Measurements from ENCODE around the gene GARS1.
"Not testable (repeated sequence)": the region's sequence is repeated elsewhere in the genome, so short reads cannot be mapped to it uniquely, and the experiment has no call there.

Gene GARS1

DNA sequence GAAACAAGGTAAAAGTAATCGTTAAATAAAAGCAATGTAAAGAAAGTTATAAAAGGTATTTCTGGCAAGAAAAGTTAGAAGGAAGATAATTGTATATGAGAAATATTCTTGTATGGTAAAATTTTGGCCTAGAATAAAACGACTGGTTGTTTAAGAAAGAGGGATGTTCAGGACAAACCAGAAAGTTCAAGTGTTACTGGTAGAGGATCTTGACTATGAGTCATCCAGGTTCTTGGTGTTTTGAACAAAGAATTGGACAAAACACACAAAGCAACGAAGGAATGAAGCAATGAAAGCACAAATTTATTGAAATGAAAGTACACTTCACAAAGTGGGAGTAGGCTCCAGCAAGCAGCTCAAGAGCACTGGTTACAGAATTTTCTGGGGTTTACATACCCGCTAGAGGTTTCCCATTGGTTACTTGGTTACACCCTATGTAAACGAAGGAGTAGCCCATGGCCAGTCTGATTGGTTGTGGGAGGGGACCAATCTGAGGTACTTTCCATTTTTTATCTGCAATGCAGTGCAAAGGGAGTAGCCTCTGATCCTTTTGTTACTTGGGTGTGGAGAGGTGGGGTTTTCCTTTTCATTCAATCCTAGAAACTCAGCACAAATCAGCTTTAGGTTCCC, 22.4 kb upstream of the GARS1 start:
- no peak for DNase-seq (ENCODE audit: low read depth in 1 of 2, low spot score in 1 of 2)

DNA sequence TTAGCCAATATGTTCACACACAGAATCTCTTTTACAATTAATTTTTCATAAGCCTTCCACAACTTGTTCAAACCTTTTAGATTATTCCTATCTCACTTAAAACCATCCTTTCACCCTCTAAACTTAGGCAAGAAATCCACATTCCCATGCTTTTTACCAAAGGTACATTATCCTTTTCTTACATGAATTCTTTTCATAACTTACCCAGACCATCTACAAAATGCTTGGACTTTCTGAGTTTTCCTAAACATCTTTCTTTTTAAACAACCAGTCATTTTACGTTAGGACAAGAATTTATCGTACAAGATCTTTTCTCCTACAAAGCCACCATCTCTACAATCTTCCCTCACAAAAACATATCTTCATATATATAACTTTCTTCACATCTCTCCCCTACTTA, 18.8 kb upstream of the GARS1 start:
- no peak for DNase-seq (ENCODE audit: low read depth in 1 of 2, low spot score in 1 of 2)

GRCh38 chr7:30583181-30583580, 11.5 kb upstream of the GARS1 start:
- DNase-seq (ENCODE audit: low read depth in 1 of 2, low spot score in 1 of 2): no peak

DNA sequence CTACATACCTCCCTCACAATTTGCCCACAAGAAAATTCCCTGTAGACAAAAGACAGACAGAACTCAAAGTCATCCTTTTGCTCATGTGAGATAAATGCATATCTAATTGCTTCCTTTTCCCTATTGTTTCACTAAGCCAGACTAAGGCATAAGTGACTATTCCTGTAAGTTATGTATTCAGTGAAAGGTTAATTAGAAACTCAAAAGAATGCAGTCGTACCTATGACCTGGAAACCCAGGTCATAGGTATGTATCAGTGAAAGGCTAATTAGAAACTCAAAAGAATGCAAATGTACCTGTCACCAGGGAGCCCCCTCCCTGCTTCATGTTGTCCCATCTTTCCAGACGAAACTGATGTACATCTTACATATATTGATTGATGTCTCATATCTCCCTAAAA, 10.3 kb upstream of the GARS1 start:
- DNase-seq (ENCODE audit: low read depth in 1 of 2, low spot score in 1 of 2): no peak

DNA sequence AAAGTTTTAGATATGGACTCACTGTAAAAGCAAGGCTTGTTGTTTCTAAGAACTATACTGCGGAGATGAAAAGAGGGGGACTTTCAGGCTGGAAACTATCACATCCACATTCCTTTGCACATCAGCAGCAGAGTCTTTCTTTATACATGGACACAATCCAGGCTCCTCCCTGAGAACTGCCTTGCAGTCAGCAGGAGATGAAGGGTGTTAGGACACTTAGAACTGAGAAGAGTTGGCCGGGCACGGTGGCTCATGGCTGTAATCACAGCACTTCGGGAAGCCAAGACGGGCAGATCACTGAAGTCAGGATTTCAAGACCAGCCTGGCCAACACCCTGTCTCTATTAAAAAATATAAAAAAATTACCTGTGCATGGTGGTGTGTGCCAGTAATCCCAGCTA, 9.7 kb upstream of the GARS1 start:
- DNase-seq (ENCODE audit: low read depth in 1 of 2, low spot score in 1 of 2): no peak

DNA sequence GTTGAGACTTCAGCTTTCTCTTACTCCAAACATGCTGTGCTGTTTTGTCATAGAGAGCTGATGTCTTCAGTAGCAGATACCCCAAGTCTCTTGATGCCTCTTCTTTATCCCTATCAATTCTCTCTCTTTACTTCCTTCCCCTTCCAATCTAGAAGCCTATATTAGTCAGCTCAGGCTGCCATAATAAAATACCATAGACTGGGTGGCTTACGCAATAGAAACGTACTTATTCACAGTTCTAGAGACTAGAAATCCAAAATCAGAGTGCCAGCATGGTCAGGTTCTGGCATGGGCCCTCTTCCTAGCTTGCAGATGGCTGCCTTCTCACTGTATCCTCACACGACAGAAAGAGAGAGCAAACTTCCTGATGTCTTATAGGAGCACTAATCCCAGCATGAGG, 9.0 kb upstream of the GARS1 start:
- no peak for DNase-seq (ENCODE audit: low read depth in 1 of 2, low spot score in 1 of 2)

GRCh38 chr7:30587547-30587946, 7.1 kb upstream of the GARS1 start:
- not testable (repeated sequence) for DNase-seq (ENCODE audit: low read depth in 1 of 2, low spot score in 1 of 2)

DNA sequence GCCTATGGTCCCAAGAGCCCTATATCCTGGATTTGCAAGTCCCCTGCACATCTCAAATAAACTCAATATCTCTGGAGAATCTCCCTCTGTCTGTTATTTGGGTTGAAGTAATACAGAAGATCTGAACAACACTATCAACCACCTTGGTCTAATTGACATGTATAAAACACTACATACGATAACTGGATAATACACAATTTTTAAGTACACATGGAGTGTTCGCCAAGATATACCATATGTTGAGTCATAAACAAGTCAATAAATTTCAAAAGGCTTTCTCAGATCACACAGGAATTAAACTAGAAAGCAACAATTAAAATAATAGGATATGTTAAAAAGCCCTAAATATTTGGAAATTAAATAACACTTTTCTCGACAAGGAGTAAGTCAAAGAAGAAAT, 5.6 kb upstream of the GARS1 start:
- no peak for DNase-seq (ENCODE audit: low read depth in 1 of 2, low spot score in 1 of 2)

DNA sequence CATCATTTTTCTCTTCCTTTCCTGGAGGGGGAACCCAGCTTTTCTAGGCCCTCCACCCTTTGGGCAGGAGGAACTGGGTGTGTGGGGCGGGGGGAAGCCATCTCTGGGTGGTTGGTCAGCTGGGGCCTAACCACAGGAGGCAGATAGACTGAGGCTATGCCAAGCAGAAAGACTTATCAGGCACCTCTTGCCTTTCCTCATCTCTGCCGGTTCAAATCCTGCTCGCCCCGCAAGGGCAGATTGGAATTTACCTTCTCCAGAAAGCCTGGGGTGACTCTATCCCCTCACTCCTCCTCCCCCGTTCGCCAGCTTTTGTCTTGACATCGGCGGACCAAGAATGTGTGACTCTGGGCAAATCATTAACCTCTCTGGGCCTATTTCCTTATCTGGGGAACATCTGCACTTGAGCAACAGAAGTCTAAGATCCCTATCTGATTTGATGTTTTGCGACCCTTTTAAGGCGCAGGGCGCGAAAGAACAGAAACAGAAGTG, 584 bp upstream of the GARS1 start:
- DNase-seq (ENCODE audit: low read depth in 1 of 2, low spot score in 1 of 2): peak; percentile 1 to 16

DNA sequence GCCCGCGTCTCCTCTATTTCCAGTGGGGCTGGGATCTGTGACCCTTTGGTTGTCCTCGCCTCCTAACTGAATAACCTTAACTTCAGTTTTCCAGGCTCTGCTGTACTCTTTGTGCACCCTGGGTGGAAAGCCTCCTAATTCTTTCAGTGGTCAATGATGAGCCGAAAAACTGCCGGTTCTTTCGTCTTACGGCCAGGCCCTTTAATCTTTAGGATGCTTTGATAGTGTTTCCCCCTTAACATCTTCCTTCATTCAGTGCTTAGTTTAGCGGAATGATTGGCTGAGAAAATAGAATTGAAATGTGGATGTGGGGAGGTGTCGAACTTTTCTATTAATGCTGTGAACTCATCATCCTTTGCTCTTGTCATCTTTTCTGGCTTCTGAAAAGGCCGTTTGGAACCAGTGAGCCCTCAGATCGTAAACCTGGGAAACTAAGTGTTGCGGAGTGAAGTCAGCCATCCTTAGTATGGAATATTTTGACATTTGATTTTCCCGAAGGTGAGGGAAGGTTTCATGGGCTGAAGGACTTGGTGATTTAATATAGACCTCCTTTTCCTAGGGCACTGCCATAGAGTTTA, 847 bp downstream of the GARS1 start:
- no peak for DNase-seq (ENCODE audit: low read depth in 1 of 2, low spot score in 1 of 2)

DNA sequence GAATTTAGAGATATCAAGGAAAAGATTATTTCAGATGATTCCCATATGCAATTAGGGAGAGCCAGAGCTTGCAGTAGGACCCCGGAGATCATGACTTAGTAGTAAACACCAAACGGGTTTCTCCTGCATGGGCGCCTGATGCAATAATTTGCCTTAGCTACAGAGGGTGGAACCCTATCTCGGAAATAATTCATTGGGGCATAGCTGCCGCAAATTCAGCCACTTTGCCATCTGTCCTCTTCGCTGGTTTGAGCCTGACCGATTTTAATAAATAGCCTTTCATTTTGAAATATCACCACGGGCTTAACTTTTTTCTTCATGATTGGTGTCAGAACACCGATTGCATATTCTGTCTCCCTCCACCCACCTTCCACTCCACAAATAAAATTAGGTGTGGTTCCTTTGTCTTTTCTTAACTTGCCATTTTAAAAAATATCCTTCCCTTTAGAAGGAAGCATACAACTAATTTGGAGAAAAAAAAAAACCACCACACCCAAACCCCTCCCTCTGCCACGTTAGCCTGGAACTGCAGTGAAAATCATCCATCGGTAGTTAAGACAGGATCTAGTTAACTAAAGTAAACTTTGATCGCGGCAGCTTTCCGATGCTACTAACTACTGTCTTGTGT, 1.4 kb downstream of the GARS1 start:
- no peak for DNase-seq (ENCODE audit: low read depth in 1 of 2, low spot score in 1 of 2)

DNA sequence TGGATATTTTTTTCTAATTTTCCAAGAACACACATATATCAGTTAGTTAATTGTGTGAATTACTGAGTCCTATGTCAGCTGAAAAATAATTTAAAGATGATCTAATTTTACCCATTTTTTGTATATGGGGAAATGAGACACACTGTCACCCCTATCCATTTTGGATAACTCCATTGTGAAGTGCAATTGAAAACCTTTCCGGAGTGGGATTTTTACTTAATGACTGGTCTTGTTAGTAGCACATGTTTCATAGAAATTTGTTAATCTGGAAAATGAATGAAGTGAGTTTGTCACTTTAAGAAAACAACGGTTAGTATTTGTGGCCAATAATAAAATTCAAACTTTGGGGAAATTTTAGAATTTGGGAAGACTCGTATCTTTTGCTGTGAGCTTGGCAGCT, 2.0 kb downstream of the GARS1 start:
- no peak for DNase-seq (ENCODE audit: low read depth in 1 of 2, low spot score in 1 of 2)

- no peak for DNase-seq (ENCODE audit: low read depth in 1 of 2, low spot score in 1 of 2)
These were observed 3.6 kb downstream of the GARS1 start for GRCh38 chr7:30598121-30598876.

DNA sequence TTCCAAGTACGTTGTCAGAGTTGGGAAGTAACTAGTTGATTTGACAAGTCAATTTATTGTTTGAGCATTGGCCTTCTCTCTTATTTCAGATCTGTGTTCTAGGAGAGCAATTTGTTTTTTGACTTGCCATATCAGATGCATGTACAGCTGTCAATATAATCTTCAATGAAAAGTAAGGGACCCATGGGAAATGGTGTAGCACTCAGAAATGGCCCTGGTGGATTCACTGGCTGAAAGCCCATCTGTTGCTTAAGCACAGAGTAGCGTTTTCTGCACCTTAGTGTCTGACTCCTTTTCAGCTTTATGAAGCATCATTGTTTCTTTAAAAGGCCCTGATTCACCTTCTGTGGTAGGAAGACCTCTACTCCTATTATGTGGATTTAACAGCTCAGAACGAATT, 10.2 kb downstream of the GARS1 start:
- no peak for DNase-seq (ENCODE audit: low read depth in 1 of 2, low spot score in 1 of 2)

GRCh38 chr7:30605832-30606231, 11.2 kb downstream of the GARS1 start:
- DNase-seq (ENCODE audit: low read depth in 1 of 2, low spot score in 1 of 2): no peak

DNA sequence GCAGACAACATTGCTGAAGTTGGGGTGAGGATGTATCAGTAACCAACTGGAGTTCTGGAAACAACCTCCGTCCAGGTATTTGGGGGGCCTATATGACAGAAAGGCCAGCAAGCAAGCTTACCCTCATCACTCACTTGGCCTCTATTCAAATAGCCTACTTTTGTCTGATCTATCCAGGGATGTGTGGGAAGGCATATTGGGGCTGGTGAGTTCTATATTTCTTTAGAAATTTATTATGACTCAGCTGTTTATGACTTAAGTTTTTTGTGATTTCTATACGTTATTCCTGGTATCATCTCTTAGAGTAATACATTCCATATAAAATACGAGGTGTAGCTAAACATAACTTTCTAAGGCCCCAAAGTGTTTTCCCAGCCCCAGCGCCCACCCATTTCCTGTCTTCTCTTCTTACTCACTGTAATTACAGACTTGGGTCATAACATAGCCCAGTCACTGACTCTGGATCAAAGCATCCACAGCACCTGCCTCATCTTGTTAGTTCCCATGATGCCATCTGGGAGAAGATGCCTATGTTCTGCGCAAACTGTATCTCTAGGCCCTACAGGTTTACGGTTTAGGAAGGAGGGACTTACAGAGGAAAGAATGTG, 18.1 kb downstream of the GARS1 start:
- DNase-seq (ENCODE audit: low read depth in 1 of 2, low spot score in 1 of 2): no peak

DNA sequence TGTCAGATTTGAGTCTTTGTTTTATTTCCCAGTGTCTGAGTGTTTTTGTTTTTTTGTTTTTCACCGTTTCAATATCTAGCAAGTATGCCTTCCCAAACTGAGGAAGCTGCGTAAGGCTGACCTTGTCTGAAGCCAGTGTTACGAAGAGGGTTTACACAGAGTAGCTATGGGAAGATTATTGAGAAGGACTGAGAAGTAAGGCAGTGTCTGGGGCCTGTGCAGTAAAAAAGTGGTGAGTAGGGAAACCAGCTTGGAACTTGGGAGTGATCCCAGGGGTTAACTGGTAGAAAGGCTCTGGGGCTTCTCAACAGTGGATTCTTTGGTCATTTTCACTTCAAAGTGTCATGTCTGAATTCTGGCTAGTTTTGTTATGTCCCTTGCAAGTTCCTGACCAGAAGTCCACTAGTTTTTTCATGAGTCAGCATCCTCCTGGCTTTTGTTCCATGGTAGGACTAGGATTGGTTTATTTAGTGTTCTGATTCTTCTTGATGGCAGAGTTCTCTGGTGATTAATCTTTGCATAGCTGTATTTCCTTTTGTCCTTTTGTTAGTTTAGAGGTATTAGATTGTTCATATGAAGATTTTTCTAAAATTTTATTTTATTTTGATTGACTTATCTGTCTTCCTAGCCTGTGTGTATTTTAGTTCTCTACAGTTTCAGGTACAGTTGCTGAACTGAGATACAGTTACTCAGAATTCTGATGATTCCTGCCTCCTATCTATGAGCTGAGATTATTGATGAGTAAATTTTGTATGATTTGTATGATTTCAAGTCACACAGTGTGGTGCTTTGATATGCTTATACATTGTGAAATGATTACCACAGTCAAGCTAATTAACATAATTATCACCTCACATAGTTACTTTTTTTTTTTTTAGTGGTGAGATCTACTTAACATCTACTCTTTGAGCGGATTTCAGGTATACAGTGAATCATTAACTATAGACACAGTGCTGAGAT, 19.0 kb downstream of the GARS1 start:
- no peak for DNase-seq (ENCODE audit: low read depth in 1 of 2, low spot score in 1 of 2)

- no peak for DNase-seq (ENCODE audit: low read depth in 1 of 2, low spot score in 1 of 2)
These were observed 21.6 kb downstream of the GARS1 start for GRCh38 chr7:30616318-30616717.

DNA sequence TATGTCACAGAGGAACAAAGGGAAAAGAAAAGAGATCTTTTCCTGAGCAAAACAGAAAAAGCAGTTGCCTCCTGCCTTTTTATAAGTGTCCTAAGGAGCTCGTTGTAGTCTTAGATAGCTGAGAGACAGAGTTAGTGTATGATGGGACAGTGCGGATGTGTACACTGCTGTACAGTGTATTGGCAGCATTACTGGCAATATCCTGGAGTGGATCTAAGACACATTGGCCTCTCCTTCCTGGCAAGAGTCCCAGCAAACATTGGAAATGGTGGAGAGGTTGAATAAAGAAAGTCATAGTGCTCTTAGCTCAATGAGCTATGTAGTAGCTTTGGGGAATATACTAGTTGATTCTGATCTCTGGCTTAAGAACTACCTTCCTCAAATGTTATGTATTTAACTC, 22.7 kb downstream of the GARS1 start:
- DNase-seq (ENCODE audit: low read depth in 1 of 2, low spot score in 1 of 2): no peak

GRCh38 chr7:30618080-30618676, 23.5 kb downstream of the GARS1 start:
- DNase-seq (ENCODE audit: low read depth in 1 of 2, low spot score in 1 of 2): no peak
